NT2/D1 (cell line): ENCODE measurements around the gene IMMP2L.

Experiments used
- DNase-seq: peaks from one replicate; pipeline ENCODE4 v3.0.0-alpha.2; 2011; ENCODE audit warnings: low read depth, low spot score
- H3K27me3 ChIP-seq: 2 replicates; pipeline ENCODE4 v1.6.0; 2011; ENCODE audit warnings: mild to moderate bottlenecking; ENCODE audit not compliant: insufficient read length, insufficient read depth
- H3K36me3 ChIP-seq: 2 replicates; pipeline ENCODE4 v1.6.1; 2011; ENCODE audit warnings: mild to moderate bottlenecking, low read length, mixed read lengths; ENCODE audit not compliant: insufficient read depth, insufficient read length
- H3K4me1 ChIP-seq: 2 replicates; pipeline ENCODE4 v1.5.1; 2011; ENCODE audit not compliant: insufficient read depth, insufficient read length
- H3K4me3 ChIP-seq: 2 replicates; pipeline ENCODE4 v1.5.1; 2011; ENCODE audit warnings: low read depth; ENCODE audit not compliant: insufficient read length
- H3K9ac ChIP-seq: 2 replicates; pipeline ENCODE4 v1.6.0; 2011; ENCODE audit warnings: low read depth; ENCODE audit not compliant: insufficient read length
- H3K9me3 ChIP-seq: 2 replicates; pipeline ENCODE4 v1.5.1; 2011; ENCODE audit warnings: mild to moderate bottlenecking, low read length; ENCODE audit not compliant: insufficient read depth
- SUZ12 ChIP-seq: IDR thresholded peaks from 2 replicates; pipeline ENCODE4 v1.6.1; 2011; ENCODE audit not compliant: insufficient read length, insufficient read depth; ENCODE audit errors: extremely low read depth
- YY1 ChIP-seq: IDR thresholded peaks from 2 replicates; pipeline ENCODE4 v1.6.1; 2011; ENCODE audit not compliant: insufficient read length, insufficient read depth
- ZNF274 ChIP-seq: IDR thresholded peaks from 2 replicates; pipeline ENCODE4 v1.6.1; 2011; ENCODE audit warnings: mild to moderate bottlenecking, low read depth, low read length

Gene IMMP2L

GRCh38 chr7:111499027-111499426 lies 63.3 kb downstream of the IMMP2L start:
- no peak overlapping the region for H3K4me3 ChIP-seq
- H3K9me3 ChIP-seq: no peaks in the 10 kb centered on the region; the same call in 1 of the 2 replicates
- TF ChIP-seq YY1: no peak
- no peaks in the 10 kb centered on the region for H3K27me3 ChIP-seq
- no peak overlapping the region for H3K9ac ChIP-seq
- no peak for DNase-seq
- no peaks in the 10 kb centered on the region for H3K4me1 ChIP-seq
- H3K36me3 ChIP-seq: no peaks in the 10 kb centered on the region

- TF ChIP-seq ZNF274 (no peak), SUZ12 (no peak), YY1 (no peak)
- DNase-seq: no peak
- no peak overlapping the region for H3K9ac ChIP-seq
- H3K36me3 ChIP-seq: no peaks in the 10 kb centered on the region
- no peaks in the 10 kb centered on the region for H3K27me3 ChIP-seq
- no peaks in the 10 kb centered on the region; the same call in 1 of the 2 replicates for H3K9me3 ChIP-seq
- H3K4me1 ChIP-seq: no peaks in the 10 kb centered on the region
- no peak overlapping the region for H3K4me3 ChIP-seq
Measured at GRCh38 chr7:111498391-111499007, 63.8 kb downstream of the IMMP2L start.

GRCh38 chr7:111495173-111495810 lies 67.0 kb downstream of the IMMP2L start:
- no peaks in the 10 kb centered on the region for H3K4me1 ChIP-seq
- no peak overlapping the region for H3K9ac ChIP-seq
- no peak overlapping the region for H3K4me3 ChIP-seq
- no peaks in the 10 kb centered on the region for H3K27me3 ChIP-seq
- TF ChIP-seq ZNF274 (no peak), YY1 (no peak), SUZ12 (no peak)
- no peaks in the 10 kb centered on the region; the same call in 1 of the 2 replicates for H3K9me3 ChIP-seq
- H3K36me3 ChIP-seq: no peaks in the 10 kb centered on the region
- DNase-seq: no peak

- TF ChIP-seq SUZ12: no peak
- TF ChIP-seq YY1: no peak
- TF ChIP-seq ZNF274: no peak
Measured at GRCh38 chr7:111492234-111492633, 70.1 kb downstream of the IMMP2L start.

GRCh38 chr7:111486472-111487142 lies 75.7 kb downstream of the IMMP2L start:
- H3K4me3 ChIP-seq: no peak overlapping the region
- no peaks in the 10 kb centered on the region for H3K27me3 ChIP-seq
- no peak overlapping the region for H3K9ac ChIP-seq
- peak; percentile 20 for DNase-seq
- no peak for TF ChIP-seq YY1
- no peak for TF ChIP-seq ZNF274
- TF ChIP-seq SUZ12: no peak
- H3K36me3 ChIP-seq: no peaks in the 10 kb centered on the region
- H3K4me1 ChIP-seq: no peaks in the 10 kb centered on the region
- H3K9me3 ChIP-seq: no peaks in the 10 kb centered on the region

More at GRCh38 chr7:111492234-111492633, 70.1 kb downstream of the IMMP2L start:
- Histone ChIP-seq H3K9ac (no peak overlapping the region), H3K9me3 (no peaks in the 10 kb centered on the region), H3K36me3 (no peaks in the 10 kb centered on the region), H3K4me3 (no peak overlapping the region), H3K27me3 (no peaks in the 10 kb centered on the region), H3K4me1 (no peaks in the 10 kb centered on the region)
- no peak for DNase-seq

- Histone ChIP-seq H3K9me3 (no peaks in the 10 kb centered on the region), H3K36me3 (no peaks in the 10 kb centered on the region), H3K4me1 (no peaks in the 10 kb centered on the region), H3K27me3 (no peaks in the 10 kb centered on the region), H3K4me3 (no peak overlapping the region), H3K9ac (no peak overlapping the region)
- TF ChIP-seq ZNF274 (no peak), SUZ12 (no peak)
- no peak for DNase-seq
Measured at GRCh38 chr7:111485701-111486380, 76.5 kb downstream of the IMMP2L start.

GRCh38 chr7:111483078-111483477 lies 79.2 kb downstream of the IMMP2L start:
- Histone ChIP-seq H3K9ac (no peak overlapping the region), H3K27me3 (no peaks in the 10 kb centered on the region), H3K9me3 (no peaks in the 10 kb centered on the region), H3K36me3 (no peaks in the 10 kb centered on the region), H3K4me1 (no peaks in the 10 kb centered on the region), H3K4me3 (no peak overlapping the region)
- TF ChIP-seq ZNF274: no peak
- TF ChIP-seq SUZ12: no peak
- TF ChIP-seq YY1: no peak
- no peak for DNase-seq
